ENCODE measurements around the gene SPATA31C2.
"Not testable (repeated sequence)": the region's sequence is repeated elsewhere in the genome, so short reads cannot be mapped to it uniquely, and the experiment has no call there.

The SPATA31C2 gene

DNA sequence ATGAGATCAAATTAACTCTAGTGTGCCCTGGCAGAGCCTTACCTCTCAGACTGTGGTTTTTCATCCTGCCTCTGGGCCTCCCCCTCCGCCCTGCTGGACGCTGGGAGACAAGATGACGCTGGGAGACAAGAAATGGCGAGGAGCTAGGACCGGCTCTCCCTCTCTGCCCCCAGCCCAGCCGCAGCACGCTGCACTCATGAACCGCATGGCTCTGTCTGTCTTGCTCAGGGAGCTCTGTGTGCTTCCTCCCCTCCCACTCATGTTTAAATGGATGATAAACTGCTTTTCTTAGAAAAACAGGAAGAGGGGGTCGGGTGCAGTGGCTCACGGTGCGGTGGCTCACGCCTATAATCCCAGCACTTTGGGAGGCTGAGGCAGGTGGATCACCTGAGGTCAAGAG lies 4.7 kb downstream of the SPATA31C2 start:
- not testable (repeated sequence) for DNase-seq (ENCODE audit: low read depth, low spot score); H3K4me3 ChIP-seq (ENCODE audit: low read length)

DNA sequence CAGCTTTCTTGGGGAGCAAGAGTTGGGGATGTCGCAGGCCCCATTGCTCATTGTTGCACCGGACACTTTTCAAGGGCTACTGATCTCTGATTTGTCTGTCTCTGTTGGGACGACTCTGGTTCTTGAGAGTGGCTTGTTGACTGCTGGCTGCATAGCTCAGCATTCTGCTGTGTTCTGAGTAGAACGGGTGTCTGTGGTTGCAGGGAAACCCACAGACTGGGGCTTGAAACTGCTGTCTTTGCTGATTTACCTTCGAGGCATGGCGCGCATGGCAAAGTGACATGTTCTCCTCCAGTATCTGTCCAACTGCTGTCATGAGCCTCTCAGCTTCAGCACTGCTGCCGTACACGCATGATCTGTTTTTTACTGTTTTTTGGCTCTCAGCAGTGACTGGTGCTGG lies 8.7 kb downstream of the SPATA31C2 start:
- not testable (repeated sequence) for DNase-seq (ENCODE audit: low read depth, low spot score); H3K4me3 ChIP-seq (ENCODE audit: low read length)

DNA sequence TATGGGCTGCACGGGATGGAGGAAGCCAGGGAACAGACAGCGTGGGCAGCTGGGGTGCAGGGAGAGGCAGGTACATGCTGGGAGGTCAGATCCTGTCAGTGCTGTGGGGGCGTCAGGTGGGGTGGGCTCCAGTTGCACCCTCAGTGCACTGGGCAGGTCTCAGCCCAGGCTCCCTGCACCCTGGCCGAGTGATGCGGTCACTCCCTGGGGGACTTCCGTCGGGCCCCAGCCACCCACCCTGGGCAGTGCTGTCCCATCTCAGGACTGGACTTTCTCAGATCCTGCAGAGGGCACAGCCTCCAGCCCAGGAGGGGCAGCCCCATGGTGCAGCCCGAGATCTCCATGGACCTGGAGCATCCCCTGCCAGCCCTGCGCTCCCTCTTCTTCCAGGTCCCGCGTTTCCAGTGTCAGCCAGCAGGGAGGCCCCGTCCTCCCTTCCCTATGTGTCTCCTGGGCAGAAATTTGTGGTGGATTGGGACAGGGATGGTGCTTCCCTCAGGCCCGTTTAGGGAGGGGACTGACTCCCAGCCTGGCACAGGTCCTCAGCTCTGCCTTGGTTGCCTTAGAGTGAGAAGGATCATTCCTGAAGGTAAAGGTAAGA lies 10.5 kb downstream of the SPATA31C2 start:
- not testable (repeated sequence) for H3K4me3 ChIP-seq (ENCODE audit: low read length); DNase-seq (ENCODE audit: low read depth, low spot score)

DNA sequence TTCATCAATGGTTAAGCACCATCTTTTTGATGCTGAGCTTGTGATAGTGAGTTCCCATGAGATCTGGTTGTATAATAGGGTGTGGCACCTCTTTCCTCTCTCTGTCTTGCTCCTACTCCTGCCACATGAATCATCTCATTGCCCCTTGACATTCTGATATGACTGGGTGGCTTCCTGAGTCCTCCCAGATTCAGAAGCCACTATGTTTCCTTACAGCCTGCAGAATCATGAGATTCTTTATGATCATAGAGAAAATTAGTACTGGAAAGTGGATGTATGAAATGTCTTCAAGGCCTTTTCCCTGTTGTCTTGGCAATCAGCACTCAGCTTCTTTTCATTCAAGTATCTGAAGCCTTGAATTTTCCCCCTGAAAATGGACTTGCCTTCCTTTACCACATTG lies 14.9 kb downstream of the SPATA31C2 start:
- not testable (repeated sequence) for DNase-seq (ENCODE audit: low read depth, low spot score); H3K4me3 ChIP-seq (ENCODE audit: low read length)

DNA sequence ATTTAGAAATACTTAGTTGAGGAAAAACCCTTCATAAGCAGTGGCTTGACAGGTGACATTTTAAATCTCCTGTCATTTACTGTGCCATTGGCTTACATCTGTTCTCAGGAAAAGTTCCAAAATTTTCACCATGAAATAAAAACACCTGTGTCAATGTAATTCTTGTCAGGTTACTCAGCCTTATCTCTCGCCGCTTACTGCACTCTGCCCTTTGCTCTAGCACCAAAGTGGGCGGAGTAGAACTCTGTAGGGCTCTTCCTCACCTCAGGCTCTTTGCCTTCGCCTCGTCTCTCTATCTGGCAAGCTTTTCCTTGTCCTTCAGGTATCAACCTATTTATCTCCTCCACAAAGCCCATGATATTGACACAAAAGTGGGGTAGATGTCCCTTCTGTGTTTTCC lies 20.2 kb downstream of the SPATA31C2 start:
- not testable (repeated sequence) for DNase-seq (ENCODE audit: low read depth, low spot score); H3K4me3 ChIP-seq (ENCODE audit: low read length)

DNA sequence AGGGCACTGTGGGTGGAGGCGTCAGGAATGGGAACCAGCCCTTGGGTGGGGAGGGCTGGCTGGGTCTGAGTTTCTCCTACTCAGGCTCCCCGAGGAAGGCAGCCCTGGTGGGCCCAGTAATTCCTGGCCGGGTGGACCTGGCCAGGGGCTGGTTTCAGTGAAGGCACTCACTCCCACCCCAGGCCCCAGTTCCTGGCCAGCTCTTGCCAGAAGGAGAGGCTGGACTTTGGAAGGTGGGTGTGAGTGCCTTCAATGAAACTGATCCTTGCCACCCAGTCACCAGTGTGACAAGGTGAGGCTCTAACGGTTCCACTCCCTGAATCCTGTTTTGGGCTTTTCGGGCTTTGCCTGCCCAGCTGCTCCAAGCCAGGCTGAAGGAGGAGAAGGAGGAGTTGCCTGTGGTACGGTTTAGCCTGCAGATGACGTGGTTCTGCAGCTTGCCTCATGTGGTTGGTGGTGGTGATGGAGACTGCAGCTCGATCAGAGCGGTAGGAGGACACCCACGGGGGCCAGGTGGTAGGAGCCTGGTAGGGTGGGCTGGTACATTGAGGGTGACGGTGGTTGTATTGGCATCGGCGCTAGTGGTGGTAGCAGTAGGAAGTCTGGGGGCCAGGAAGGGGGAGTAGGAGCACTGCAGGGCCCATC lies 23.2 kb downstream of the SPATA31C2 start:
- not testable (repeated sequence) for H3K4me3 ChIP-seq (ENCODE audit: low read length); DNase-seq (ENCODE audit: low read depth, low spot score)

DNA sequence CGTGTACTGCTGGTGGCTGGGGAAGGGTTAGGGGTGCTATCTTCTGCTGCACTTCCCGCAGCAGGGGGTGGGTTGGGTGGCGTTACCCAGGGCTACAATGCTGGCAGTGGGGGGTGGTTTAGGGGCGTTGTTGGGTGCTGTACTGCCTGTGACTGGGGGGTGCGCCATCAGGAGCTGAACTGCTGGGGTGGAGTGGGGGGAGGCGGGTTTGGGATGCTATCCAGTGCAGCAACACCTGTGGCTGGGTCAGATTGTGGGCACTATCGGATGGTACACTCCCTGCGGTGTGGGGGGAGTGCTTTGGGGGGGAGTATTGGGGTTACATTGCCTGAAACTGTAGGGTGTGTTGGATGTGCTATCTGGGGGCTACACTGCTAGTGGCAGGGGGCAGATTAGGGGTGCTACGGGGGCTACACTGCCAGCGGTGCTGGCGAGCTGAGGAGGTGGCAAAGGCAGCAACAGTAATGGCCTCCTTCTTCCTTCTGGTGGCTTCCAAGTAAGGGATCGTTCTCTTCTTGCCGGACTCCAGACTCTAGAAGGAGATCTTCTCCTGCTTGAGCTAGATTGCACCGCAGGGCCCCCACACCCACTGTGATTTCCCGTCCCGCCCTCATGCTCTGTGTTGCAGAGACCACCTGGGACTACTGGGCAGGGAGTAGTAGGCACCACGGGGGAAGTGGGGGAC lies 23.9 kb downstream of the SPATA31C2 start:
- not testable (repeated sequence) for H3K4me3 ChIP-seq (ENCODE audit: low read length); DNase-seq (ENCODE audit: low read depth, low spot score)

DNA sequence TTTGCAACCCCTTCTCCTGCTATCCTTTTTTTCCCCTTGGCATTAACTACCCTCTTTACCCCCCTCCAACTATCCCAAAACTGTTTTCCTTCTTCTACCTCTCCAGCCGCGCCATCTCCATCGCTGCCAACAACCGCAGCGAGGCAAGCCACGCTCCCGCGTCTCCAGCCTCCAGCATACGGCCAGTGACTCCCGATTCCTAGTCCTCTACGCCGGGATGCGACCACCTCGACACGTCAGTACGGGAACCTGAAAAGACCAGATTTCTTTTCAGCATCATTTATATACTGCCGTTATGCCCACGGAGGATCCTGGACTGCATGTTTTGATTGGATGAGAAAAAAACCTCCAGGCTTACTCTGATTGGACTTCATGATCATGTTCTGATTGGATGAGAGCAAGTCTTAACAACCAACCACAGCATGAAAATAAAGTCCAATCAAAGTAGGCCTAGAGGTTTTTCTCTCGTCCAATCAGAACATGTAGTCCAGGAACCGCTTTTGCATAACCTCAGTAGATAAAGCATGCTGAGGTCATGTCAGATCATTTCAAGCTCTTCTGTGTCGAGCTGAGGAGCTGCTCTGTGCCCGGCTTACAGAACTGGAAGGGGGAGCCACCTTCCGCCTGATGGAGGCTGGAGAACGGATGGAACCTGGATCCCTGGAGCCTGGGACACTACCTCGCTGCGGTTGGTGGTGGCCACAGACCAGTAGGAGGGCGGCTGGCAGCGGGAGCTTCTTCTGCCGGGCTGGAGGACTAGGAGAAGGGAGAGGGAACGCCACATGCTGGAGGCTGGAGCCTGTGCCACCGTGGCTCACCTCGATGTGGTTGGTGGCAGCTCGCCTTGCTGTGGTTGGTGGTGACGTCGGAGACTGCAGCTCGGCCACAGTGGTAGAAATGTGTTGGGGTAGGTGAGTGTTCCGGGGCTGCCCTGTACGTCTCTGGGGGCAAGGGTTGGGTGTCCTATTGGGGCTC lies 24.8 kb downstream of the SPATA31C2 start:
- DNase-seq (ENCODE audit: low read depth, low spot score); H3K4me3 ChIP-seq (ENCODE audit: low read length): not testable (repeated sequence)

DNA sequence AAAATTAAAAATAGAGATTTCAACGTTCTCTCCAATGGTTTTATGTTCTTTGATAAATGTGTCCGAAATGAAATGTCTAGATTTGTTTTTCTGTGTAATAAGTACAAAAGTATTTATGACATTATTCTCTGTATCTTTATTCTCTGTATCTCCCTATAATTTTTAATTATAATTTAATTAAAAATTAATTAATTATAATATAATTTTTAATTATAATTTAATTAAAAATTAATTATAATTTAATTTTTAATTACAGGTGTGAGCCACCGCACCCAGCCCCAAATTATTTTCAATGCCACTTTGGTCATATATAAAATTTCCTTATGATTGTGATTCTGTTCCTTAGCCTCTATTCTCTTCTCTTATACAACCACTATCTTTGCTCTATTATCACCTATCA lies 28.2 kb downstream of the SPATA31C2 start:
- no peak overlapping the region for H3K4me3 ChIP-seq (ENCODE audit: low read length)
- DNase-seq (ENCODE audit: low read depth, low spot score): no peak

DNA sequence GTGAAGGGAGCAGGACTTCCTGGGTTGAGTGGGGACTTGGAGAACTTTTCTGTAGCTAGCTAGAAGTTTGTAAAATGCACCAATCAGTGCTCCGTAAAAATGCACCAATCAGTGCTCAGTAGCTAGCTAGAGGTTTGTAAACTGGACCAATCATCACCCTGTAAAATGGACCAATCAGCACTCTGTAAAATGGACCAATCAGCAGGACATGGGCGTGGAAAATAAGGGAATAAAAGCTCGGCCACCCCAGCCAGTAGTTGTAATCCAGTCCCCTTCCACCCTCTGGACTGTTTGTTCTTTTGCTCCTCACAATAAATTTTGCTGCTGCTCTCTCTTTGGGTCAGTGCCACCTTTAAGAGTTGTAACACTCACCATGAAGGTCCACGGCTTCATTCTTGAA lies 29.5 kb downstream of the SPATA31C2 start:
- no peak overlapping the region for H3K4me3 ChIP-seq (ENCODE audit: low read length)
- no peak for DNase-seq (ENCODE audit: low read depth, low spot score)

DNA sequence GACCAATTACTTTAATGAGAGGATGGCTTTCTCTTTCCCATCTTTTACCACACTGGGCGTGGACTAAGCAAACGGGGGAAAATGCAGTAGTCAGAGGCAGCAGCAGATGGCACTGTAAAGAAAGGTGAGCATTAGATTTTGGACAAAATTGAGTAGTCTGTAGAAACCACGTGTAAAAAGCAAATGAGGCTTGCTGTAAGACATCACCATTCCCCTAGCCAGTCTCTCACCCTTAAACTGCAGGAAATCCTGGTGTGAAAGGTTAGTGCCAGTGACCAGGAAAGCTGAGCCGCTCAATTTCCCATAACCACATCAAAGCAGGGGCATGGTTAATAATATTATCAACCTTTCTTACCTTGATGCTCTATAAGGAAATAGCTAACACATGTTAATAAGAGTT lies 31.8 kb downstream of the SPATA31C2 start:
- no peak for DNase-seq (ENCODE audit: low read depth, low spot score)
- no peak overlapping the region for H3K4me3 ChIP-seq (ENCODE audit: low read length)

DNA sequence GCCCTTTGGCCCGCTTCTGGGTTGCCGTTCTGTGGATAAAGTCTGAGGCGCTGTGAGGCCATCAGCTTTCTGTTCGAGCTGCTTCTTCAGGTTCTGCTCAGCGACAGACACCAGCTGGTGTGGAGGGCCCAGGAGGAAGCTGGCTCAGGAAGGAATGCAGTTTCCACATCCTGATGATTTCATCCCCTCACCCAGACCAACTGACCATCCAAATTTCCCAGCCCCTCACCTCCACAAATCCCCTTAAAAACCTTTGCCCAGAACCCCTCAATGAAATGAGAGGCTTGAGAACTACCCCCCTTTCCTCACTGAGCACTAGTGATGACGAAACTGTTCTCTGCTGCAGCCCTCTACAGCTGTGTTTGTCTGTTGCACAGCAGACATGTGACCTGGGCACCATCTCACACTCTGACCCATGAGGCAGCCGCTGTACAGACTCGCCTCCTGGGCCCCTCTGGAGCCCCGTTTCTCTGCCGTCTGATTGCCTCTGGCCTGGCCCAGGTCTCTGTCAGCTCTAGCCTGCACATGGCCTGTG lies 45.4 kb downstream of the SPATA31C2 start:
- no peak for DNase-seq (ENCODE audit: low read depth, low spot score)
- H3K4me3 ChIP-seq (ENCODE audit: low read length): no peak overlapping the region

DNA sequence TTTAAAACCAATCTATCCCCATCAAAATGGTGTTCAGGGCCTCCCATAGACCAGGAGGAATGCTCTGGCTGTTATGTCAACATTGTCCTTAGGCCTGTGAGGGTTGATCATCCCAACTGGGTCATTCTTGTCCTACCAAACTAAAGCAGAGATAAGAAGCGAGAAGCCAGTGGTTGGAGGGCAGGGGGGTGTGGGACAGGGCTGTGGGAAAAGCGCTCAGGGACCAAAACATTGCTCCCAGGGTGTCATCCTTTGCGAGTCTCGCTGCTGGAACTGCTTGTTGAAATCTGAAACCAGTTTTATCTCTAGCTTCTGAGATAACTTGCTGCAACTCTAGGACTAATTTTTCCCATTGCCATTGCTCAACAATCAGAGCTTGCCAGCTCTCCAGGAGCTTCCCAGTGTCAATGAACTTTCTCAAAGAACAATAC lies 48.1 kb downstream of the SPATA31C2 start:
- no peak for DNase-seq (ENCODE audit: low read depth, low spot score)
- H3K4me3 ChIP-seq (ENCODE audit: low read length): no peak overlapping the region

DNA sequence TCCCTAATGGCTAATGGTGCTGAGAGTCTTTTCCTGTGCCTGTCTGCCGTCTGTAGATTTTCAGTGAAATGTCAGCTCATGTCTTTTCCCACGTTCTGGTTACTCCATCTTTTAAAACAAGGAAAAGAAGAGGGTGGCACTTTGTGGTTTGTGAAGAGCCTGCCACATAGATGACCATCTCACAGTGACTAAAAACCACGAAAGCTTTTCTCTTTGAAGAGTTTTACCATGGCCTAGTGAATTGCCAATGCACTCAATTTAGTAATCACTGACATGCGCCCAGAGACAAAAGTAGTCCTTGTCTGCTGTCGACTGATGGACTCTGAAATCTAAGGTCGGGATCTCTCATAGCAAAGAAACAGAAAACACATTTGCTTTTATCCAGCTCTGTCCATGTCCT lies 50.4 kb downstream of the SPATA31C2 start:
- DNase-seq (ENCODE audit: low read depth, low spot score): no peak
- H3K4me3 ChIP-seq (ENCODE audit: low read length): no peak overlapping the region

DNA sequence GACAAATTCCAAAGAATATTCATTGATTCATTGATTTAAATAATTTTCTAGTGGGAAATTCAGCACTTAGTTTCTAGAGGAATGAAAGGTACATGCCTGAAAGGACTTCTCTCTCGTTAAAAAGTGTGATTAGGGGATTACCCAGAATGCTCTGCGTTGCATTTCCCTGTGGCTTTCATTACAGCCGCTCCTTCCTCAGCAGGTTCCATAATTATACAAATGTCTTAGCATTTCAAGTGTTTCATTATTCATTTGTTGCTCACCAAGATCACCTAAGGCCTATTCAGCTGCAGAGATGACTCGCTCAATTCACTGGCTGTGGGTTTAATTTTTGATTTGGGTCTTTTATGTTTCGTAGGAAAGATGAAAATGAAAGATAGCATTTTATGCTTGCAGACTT lies 52.8 kb downstream of the SPATA31C2 start:
- no peak overlapping the region for H3K4me3 ChIP-seq (ENCODE audit: low read length)
- no peak for DNase-seq (ENCODE audit: low read depth, low spot score)

DNA sequence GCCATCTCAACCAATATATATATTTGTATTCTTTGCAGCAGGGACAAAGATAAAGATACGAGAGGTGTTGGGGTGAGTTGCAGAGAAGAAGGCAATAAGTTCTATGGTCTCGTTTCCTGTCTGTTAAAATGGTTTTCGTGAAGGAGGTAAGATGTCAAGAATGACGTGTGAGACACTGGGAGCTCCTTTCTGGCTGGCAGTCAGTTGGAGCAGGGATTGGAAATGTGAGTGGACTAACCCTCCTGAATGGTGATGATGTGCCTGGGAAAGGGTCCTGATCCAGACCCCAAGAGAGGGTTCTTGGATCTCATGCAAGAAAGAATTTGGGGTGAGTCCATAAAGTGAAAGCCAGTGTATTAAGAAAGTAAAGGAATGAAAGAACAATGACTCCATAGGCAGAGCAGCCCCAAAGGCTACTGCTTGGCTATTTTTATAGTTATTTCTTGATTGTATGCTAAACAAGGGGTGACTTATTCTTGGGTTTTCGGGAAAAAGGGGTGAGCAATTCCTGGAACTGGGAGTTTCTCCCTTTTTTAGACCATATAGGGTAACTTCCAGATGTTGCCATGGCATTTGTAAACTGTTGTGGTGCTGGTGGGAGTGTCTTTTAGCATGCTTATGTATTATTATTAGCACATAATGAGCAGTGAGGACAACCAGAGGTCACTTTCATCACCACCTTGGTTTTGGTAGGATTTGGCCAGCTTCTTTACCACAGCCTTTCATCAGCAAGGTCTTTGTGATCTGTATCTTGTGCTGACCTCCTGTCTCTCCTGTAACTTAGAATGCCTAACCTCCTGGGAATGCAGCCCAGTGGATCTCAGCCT lies 53.7 kb downstream of the SPATA31C2 start:
- DNase-seq (ENCODE audit: low read depth, low spot score): no peak
- H3K4me3 ChIP-seq (ENCODE audit: low read length): no peak overlapping the region

All from Jurkat, Clone E6-1 (cell line).